HUDEP-2 (cell line): ENCODE results near the gene ENDOG.
A peak's percentile ranks its signal among the peaks of the same experiment; 100 is the strongest.
"Not testable (repeated sequence)": the region's sequence is repeated elsewhere in the genome, so short reads cannot be mapped to it uniquely, and the experiment has no call there.

Experiments used
- DNase-seq, 76 experiments: peaks; one replicate each; lab custom pipeline; 2025; ENCODE audit not compliant: unreplicated experiment in 76 of 76; lab: John Stamatoyannopoulos, UW

Gene ENDOG

DNA sequence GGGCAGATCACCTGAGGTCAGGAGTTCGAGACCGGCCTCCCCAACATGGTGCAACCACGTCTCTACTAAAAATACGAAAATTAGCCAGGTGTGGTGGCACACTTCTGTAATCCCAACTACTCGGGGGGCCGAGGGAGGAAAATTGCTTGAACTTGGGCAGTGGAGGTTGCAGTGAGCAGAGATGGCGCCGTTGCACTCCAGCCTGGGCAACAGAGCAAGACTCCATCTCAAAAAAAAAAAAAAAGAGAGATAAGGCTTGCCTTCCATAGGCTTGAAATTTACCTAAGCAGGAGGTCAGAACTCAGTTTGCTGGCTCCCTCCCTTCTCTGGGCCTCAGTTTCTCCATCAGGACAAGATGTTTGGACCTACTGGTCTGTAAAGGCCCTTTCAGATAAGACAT, 10.0 kb downstream of the ENDOG start:
- DNase-seq: no peak

DNA sequence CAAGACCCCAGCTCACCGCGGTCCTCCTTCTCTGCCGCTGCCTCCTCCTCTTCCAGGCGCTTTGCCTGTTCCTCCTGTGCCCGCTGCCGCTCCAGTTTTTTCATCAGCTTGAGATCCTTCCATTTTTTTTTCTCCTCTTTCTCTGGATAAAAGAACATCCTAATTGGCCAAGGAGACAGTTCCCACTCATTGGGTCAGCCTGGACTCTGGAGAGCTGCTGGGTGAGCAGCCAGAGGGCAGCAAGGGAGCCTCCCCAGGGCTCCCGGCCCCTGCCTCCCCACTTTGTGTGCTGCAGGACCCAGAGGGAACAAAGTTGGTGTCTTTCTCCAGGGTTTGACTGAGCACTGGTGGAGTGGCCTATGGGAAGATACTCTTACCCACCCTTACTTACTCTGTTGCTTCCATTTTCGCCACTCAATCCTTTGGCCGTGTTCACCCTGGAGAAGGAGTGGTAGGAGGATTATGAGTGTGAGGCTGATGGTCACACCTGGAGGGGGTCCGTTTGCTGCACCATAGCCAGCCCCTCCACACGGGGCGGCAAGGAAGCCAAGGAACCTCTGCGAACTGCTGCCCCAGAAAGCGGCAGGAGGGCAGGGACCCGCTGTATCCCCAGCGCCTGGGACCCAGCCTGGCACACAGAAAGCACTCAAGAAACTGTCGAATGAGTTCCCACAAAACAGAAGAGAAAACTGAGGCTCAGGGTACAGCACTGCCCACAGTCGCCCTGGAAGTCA, 10.6 kb downstream of the ENDOG start:
- no peak for DNase-seq

GRCh38 chr9:128829477-128830251, 11.4 kb downstream of the ENDOG start, which contains the start of gene SPOUT1:
Gene SPOUT1 (minus strand): TSS chr9:128829794. CDS start chr9:128829780, 14 bp downstream.
- DNase-seq: peak in 75 of 76 experiments; percentile 31 to 97 (median 90)

GRCh38 chr9:128833696-128834095, 15.4 kb downstream of the ENDOG start:
- DNase-seq: no peak

- no peak for DNase-seq
These were observed 17.2 kb downstream of the ENDOG start for GRCh38 chr9:128835246-128836210.

DNA sequence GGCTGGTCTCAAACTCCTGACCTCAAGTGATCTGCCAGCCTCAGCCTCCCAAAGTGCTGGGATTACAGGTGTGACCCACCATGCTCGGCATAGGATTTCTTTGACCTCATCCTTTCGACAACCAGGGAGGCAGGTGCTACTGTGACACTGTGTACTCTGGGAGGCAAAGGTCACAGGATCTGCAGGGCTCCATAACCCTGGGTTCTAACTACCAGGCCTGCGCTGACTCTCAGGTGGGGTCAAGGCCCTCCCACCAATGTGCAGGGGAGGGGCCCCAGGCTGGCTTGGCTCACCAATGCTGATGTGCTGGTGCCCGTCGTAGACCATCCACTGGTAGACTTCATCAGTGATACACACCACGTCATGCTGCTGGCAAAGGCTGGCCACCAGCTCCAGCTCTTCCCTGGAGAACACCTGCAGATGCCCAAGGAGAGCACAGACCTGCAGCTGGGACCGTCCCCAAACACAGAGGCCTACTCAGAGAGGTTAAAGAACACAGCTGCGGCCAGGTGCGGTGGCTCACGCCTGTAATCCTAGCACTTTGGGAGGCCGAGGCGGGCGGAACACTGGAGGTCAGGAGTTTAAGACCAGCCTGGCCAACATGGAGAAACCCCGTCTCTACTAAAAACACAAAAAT, 18.3 kb downstream of the ENDOG start:
- no peak for DNase-seq

DNA sequence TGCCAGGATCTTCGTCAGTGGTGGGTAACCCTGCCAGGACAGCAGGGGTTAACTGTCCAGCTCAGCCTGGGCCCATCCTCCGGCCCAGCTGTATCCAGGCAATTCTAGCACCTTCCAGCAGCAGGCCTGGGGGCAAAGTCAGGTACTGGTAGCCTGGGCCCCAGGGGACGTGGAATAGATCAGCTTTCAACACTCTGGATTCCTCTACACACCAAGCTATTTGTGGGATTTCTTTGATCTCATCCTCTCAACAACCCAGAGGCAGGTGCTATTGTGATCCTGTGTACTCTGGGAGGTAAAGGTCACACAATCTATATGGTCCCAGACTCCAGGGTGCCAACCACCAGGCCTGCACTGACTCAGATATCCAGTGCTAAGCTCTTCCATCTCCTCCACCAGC, 20.0 kb downstream of the ENDOG start:
- no peak for DNase-seq

DNA sequence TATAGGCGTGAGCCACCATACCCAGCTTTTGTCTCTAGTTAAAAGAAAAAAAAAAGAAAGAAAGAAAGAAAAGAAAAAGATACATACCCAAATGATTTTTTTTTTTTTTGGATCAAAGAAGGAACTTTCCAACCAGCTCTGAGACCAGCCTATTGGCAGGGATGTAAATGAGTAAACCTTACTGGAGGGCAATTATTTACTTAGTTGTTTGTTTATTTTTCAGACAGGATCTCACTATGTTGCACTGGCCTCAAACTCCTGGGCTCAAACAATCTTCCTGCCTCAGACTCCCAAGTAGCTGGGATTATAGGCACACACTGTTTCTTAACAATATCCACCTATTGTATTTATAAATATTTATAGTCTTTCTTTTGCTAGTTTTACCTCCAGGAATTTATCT, 22.2 kb downstream of the ENDOG start:
- no peak for DNase-seq

DNA sequence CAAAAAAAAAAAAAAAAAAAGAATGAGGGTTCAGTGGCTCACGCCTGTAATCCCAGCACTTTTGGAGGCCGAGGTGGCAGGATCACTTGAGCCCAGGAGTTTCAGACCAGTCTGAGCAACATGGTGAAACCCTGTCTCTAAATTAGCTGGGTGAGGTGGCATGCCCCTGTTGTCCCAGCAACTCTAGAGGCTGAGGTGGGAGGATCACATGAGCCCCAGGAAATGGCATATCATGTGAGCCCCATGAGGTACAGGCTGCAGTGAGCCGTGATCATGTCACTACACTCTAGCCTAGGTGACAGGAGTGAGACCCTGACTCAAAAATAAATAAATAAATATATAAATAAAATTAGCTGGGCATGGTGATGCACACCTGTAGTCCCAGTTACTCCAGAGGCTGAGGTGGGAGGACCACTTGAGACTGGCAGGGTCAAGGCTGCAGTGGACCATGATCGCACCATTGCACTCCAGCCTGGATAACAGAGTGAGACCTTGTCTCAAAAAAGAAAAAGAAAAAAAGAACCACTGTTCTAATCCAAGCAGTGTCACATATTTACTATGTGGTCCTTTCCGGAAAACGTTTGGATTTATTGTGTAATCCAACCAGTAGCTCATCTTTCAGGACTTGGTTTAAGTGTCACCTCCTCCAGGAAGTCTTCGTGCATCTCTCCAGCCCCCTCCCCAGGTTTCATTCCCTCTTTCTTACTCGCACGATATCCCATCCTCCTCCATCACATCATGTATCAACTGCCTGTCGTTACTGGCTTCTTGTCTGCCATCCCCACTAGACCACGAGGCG, 23.6 kb downstream of the ENDOG start:
- no peak for DNase-seq

DNA sequence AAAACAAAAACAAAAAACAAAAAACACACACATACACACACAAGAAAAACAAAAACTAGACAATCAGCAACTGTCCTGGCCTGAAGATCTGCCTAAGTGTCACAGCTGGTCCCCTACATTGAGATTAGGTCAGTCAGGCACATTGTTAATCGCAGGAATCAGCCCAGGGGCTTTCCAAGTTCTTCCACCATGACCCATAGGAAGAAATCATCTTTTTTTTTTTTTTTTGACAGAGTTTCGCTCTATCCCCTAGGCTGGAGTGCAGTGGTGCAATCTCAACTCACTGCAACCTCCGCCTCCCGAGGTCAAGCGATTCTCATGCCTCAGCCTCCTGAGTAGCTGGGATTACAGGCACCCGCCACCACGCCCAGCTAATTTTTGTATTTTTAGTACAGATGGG, 24.9 kb downstream of the ENDOG start:
- not testable (repeated sequence) for DNase-seq

GRCh38 chr9:128845186-128845931, 27.1 kb downstream of the ENDOG start:
- no peak for DNase-seq

- DNase-seq: no peak
These were observed 28.4 kb downstream of the ENDOG start for GRCh38 chr9:128846680-128847030.

- DNase-seq: no peak
These were observed 29.5 kb downstream of the ENDOG start for GRCh38 chr9:128847803-128848202.

DNA sequence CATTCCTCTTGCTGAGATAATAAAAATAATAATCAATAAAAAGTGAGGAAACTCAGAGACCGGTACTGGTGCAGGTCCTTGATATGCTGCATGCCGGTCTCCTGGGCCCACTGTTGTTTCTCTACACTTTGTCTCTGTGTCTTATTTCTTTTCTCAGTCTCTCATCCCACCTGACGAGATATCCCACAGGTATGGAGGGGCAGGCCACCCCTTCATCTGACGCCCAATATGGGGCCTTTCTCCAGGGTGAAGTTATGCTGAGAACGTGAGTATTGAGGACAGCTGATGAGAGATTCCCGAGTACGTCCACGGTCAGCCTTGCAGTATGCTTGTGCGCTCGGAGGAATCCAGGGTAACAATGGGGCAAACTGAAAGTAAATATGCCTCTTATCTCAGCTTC, 32.7 kb downstream of the ENDOG start:
- DNase-seq: not testable (repeated sequence)

- DNase-seq: peak in 38 of 76 experiments; percentile 3 to 65 (median 28)
These were observed 33.7 kb downstream of the ENDOG start for GRCh38 chr9:128851779-128852600.

DNA sequence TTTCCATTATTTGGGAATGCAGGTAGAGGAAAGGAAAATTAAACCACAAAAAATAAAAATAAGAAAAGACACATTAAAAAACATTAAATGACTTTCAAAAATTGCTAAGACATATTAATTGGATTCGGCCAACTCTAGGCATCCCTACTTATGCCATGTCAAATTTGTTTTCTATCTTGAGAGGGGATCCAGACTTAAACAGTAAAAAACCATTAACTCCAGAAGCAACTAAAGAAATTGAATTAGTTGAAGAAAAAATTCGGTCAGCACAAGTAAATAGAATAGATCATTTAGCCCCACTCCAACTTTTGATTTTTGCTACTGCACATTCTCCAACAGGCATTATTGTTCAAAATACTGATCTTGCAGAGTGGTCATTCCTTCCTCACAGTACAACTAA, 34.3 kb downstream of the ENDOG start:
- not testable (repeated sequence) for DNase-seq

GRCh38 chr9:128854454-128854853, 36.2 kb downstream of the ENDOG start:
- not testable (repeated sequence) for DNase-seq

DNA sequence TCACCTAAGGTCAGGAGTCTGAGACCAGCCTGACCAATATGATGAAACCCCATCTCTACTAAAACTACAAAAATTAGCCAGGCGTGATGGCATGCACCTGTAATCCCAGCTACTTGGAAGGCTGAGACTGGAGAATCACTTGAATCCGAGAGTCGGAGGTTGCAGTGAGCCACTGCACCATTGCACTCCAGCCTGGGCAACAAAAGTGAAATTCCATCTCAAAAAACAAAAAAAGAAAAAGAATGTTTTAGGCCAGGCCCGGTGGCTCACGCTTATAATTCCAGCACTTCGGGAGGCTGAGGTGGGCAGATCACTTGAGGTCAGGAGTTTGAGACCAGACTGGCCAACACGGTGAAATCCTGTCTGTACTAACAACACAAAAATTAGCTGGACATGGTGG, 40.2 kb downstream of the ENDOG start:
- DNase-seq: not testable (repeated sequence)
